Epithelial cell of proximal tubule (primary cell): ENCODE measurements around the gene TMEM165. TPM values are rescaled to one million over a fixed set of nuclear protein-coding genes. Genes with fewer than 3 reads are reported as not detected.

Source experiments
- DNase-seq: peaks from one replicate; pipeline ENCODE4 v3.0.0-alpha.2; 2011; ENCODE audit warnings: low read depth
- H3K4me3 ChIP-seq: 2 replicates; pipeline ENCODE4 v1.5.1; 2011; ENCODE audit warnings: low read depth, mild to moderate bottlenecking, low read length
- total RNA-seq: library from RNA; depleted of rRNA; stranded (reverse); fragments of >200 nt; gene quantifications from 2 replicates; pipeline ENCODE4 v1.2.3, GENCODE V29; 2015
- TF ChIP-seq, protein P1 (sequence below): conservative IDR thresholded peaks from 2 replicates; pipeline ENCODE4 v1.5.1; 2012; ENCODE audit warnings: low read depth, mild to moderate bottlenecking, low read length

The TMEM165 gene
- total RNA-seq, 1 donor from 2014 or later: 122 TPM

DNA sequence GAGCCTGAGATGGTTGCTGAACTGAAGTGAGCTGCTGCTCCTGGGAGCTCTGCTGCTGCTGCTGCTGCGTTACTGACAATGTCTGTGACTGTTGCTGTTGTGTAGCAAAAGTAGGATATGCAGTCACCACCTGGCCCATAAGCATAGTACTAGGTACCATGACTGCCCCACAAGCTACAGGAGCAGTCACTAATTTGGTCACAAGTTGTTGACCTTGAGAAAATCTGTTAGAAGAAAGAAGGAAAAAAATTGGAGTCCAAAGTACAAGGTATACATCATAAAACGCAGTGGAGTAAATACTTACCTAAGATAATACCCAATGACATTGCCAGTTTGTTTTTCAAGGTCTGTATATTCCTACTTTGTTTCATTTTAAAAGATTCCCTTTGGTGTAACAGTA, 42.6 kb downstream of the TMEM165 start:
- DNase-seq: no peak
- H3K4me3 ChIP-seq: no peak overlapping the region
- TF ChIP-seq, protein P1, sequence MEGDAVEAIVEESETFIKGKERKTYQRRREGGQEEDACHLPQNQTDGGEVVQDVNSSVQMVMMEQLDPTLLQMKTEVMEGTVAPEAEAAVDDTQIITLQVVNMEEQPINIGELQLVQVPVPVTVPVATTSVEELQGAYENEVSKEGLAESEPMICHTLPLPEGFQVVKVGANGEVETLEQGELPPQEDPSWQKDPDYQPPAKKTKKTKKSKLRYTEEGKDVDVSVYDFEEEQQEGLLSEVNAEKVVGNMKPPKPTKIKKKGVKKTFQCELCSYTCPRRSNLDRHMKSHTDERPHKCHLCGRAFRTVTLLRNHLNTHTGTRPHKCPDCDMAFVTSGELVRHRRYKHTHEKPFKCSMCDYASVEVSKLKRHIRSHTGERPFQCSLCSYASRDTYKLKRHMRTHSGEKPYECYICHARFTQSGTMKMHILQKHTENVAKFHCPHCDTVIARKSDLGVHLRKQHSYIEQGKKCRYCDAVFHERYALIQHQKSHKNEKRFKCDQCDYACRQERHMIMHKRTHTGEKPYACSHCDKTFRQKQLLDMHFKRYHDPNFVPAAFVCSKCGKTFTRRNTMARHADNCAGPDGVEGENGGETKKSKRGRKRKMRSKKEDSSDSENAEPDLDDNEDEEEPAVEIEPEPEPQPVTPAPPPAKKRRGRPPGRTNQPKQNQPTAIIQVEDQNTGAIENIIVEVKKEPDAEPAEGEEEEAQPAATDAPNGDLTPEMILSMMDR: no peak

- H3K4me3 ChIP-seq: no peak overlapping the region
- TF ChIP-seq, protein P1: no peak
- DNase-seq: no peak
Measured at GRCh38 chr4:55439023-55439422, 43.3 kb downstream of the TMEM165 start.

GRCh38 chr4:55440786-55441185, 45.0 kb downstream of the TMEM165 start:
- no peak overlapping the region for H3K4me3 ChIP-seq
- TF ChIP-seq, protein P1: no peak
- DNase-seq: no peak

GRCh38 chr4:55442541-55442940, 46.8 kb downstream of the TMEM165 start:
- DNase-seq: no peak
- TF ChIP-seq, protein P1: no peak

GRCh38 chr4:55444827-55445226, 49.1 kb downstream of the TMEM165 start:
- H3K4me3 ChIP-seq: no peak overlapping the region
- DNase-seq: no peak
- TF ChIP-seq, protein P1: peak; percentile 60

More at GRCh38 chr4:55442541-55442940, 46.8 kb downstream of the TMEM165 start:
- H3K4me3 ChIP-seq: no peak overlapping the region

DNA sequence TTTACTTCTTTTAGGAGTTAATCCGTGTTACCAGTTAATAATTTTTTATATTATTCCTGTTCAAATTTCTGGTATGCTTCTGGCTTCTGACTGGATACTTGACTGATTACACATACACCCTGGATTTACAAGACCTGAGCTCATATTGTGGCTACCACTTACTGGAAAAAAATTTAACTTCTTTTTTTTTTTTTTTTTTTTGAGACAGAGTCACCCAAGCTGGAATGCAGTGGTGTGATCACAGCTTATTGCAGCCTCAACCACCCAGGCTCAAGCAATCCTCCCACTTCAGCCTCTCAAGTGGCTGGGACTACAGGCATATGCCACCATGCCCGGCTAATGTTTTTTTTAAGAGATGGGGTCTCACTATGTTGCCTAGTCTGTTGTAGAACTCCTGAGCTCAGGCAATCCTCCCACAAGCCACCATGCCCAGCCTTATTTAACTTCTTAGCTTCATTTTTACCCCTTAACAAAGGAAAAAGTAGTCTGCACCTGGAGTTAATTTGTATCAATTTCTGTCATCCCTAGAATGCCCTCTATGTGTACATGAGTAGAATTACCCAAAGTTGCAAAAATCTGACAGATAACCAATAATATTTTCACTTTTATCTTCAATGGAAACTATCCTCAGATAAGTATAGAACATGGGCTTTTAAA, 50.3 kb downstream of the TMEM165 start:
- TF ChIP-seq, protein P1: no peak
- DNase-seq: no peak
- H3K4me3 ChIP-seq: no peak overlapping the region

- no peak for DNase-seq
- TF ChIP-seq, protein P1: no peak
- H3K4me3 ChIP-seq: no peak overlapping the region
Measured at GRCh38 chr4:55446578-55446922, 50.8 kb downstream of the TMEM165 start.
